Hindlimb muscle (tissue), 1 donor: ENCODE results near the gene COMMD6. TPM values are rescaled to one million over a fixed set of nuclear protein-coding genes. Genes with fewer than 3 reads are reported as not detected.

Experiments
- DNase-seq: peaks from one replicate; pipeline ENCODE4 v3.0.0-alpha.2; 2013
- polyA plus RNA-seq: library from polyadenylated mRNA; unstranded; fragments of 120-200 nt; gene quantifications from one replicate; pipeline ENCODE4 v1.2.1, GENCODE V29; 2013; ENCODE audit not compliant: insufficient read length

COMMD6 gene
- polyA plus RNA-seq, 1 donor, result 161 TPM

GRCh38 chr13:75521956-75522355 is 15.7 kb downstream of the COMMD6 start:
- no peak for DNase-seq

GRCh38 chr13:75518439-75519088 is 19.1 kb downstream of the COMMD6 start:
- no peak for DNase-seq

- no peak for DNase-seq
These were observed 23.3 kb downstream of the COMMD6 start for GRCh38 chr13:75514080-75514995.

GRCh38 chr13:75513271-75513670 is 24.4 kb downstream of the COMMD6 start:
- DNase-seq, result no peak

- DNase-seq, result peak; percentile 33
These were observed 25.4 kb downstream of the COMMD6 start for GRCh38 chr13:75512253-75512652.

GRCh38 chr13:75511051-75511625 is 26.5 kb downstream of the COMMD6 start:
- DNase-seq, result no peak

- DNase-seq, result no peak
These were observed 29.6 kb downstream of the COMMD6 start for GRCh38 chr13:75508002-75508548.

- no peak for DNase-seq
These were observed 30.3 kb downstream of the COMMD6 start for GRCh38 chr13:75507027-75508001.

GRCh38 chr13:75506018-75506417 is 31.6 kb downstream of the COMMD6 start:
- DNase-seq, result no peak

- no peak for DNase-seq
These were observed 32.3 kb downstream of the COMMD6 start for GRCh38 chr13:75505327-75505726.

GRCh38 chr13:75495938-75496337 is 41.7 kb downstream of the COMMD6 start:
- DNase-seq, result no peak

GRCh38 chr13:75494491-75494890 is 43.1 kb downstream of the COMMD6 start:
- no peak for DNase-seq

- DNase-seq, result no peak
These were observed 44.5 kb downstream of the COMMD6 start for GRCh38 chr13:75493156-75493555.

- no peak for DNase-seq
These were observed 45.3 kb downstream of the COMMD6 start for GRCh38 chr13:75492389-75492788.

- DNase-seq, result no peak
These were observed 46.3 kb downstream of the COMMD6 start for GRCh38 chr13:75491376-75491775.

GRCh38 chr13:75489502-75490263 is 48.0 kb downstream of the COMMD6 start:
- no peak for DNase-seq

- no peak for DNase-seq
These were observed 51.2 kb downstream of the COMMD6 start for GRCh38 chr13:75486146-75487062.

- no peak for DNase-seq
These were observed 52.2 kb downstream of the COMMD6 start for GRCh38 chr13:75485286-75486062.

GRCh38 chr13:75482820-75483079 is 54.9 kb downstream of the COMMD6 start:
- no peak for DNase-seq
